RWPE1 (cell line): ENCODE data around the gene NRF1.

ENCODE experiments used
- CTCF ChIA-PET: fragments of 350-600 bp; sonication (Branson Sonifier 250); formaldehyde crosslinking; extraction: SDS; loops from one replicate; lab custom pipeline; 2021; lab: Yijun Ruan, JAX
- POLR2A ChIA-PET: fragments of 400-600 bp; formaldehyde crosslinking; extraction: SDS; loops from one replicate; lab custom pipeline; 2020; ENCODE audit warnings: antibody characterized with exemption; ENCODE audit not compliant: low non-redundant PET; lab: Yijun Ruan, JAX
- DNase-seq: peaks from one replicate; pipeline ENCODE4 v3.0.0; 2012; ENCODE audit warnings: low spot score
- H3K27ac ChIP-seq: fragments of 450-650 bp; 2 replicates; pipeline ENCODE4 v1.5.1; 2017
- CTCF ChIP-seq: fragments of 450-650 bp; conservative IDR thresholded peaks from 2 replicates; pipeline ENCODE4 v1.5.1; 2017; ENCODE audit warnings: low read depth, mild to moderate bottlenecking

Gene NRF1

GRCh38 chr7:129769400-129769774 is 157.9 kb downstream of the NRF1 start:
- no peak overlapping the region for H3K27ac ChIP-seq

GRCh38 chr7:129769866-129770808 is 158.6 kb downstream of the NRF1 start:
- ChIA-PET CTCF (no interaction called here), POLR2A (no interaction called here)
- H3K27ac ChIP-seq = no peak overlapping the region
- DNase-seq = no peak
- TF ChIP-seq CTCF = no peak

More at GRCh38 chr7:129769400-129769774, 157.9 kb downstream of the NRF1 start:
- DNase-seq = no peak
- ChIA-PET POLR2A (no interaction called here), CTCF (no interaction called here)
- no peak for TF ChIP-seq CTCF

- ChIA-PET CTCF (no interaction called here), POLR2A (no interaction called here)
- H3K27ac ChIP-seq = no peak overlapping the region
- TF ChIP-seq CTCF = no peak
- DNase-seq = no peak
Observed at GRCh38 chr7:129771201-129771927, 159.8 kb downstream of the NRF1 start.

GRCh38 chr7:129771928-129772479 is 160.5 kb downstream of the NRF1 start:
- no peak for TF ChIP-seq CTCF
- DNase-seq = no peak
- POLR2A ChIA-PET = no interaction called here
- CTCF ChIA-PET = no interaction called here
- H3K27ac ChIP-seq = no peak overlapping the region

GRCh38 chr7:129772646-129773280 is 161.2 kb downstream of the NRF1 start:
- DNase-seq = no peak
- ChIA-PET POLR2A (no interaction called here), CTCF (no interaction called here)
- no peak for TF ChIP-seq CTCF
- no peak overlapping the region for H3K27ac ChIP-seq

- TF ChIP-seq CTCF = no peak
- no peak overlapping the region for H3K27ac ChIP-seq
- POLR2A ChIA-PET = no interaction called here
- no peak for DNase-seq
- CTCF ChIA-PET = no interaction called here
Observed at GRCh38 chr7:129773328-129773731, 161.8 kb downstream of the NRF1 start.
